CD4-positive, alpha-beta T cell (primary cell): ENCODE measurements around the gene COL1A1. TPM values are rescaled to one million over a fixed set of nuclear protein-coding genes. Genes with fewer than 3 reads are reported as not detected.

Experiments
- ATAC-seq: fragments of 200-7000 bp; cut with Tn5 transposase; one replicate; pipeline ENCODE4 v1.10.0; 2022; ENCODE audit warnings: mild to moderate bottlenecking; ENCODE audit not compliant: poor library complexity
- CTCF ChIA-PET: fragments of 350-600 bp; sonication (Branson Sonifier 250); formaldehyde crosslinking; loops from one replicate; lab custom pipeline; 2021; ENCODE audit warnings: antibody characterized with exemption, inconsistent platforms; lab: Charles Lee
- POLR2A ChIA-PET: fragments of 350-600 bp; sonication (Branson Sonifier 250); formaldehyde crosslinking; loops from one replicate; lab custom pipeline; 2021; ENCODE audit warnings: antibody characterized with exemption, inconsistent platforms; lab: Charles Lee
- DNase-seq, 14 experiments: peaks; one replicate each; pipeline ENCODE4 v3.0.0-alpha.2; 2013 to 2020; ENCODE audit warnings: mixed read lengths in 2 of 14
- H3K27ac ChIP-seq, 2 donors: one replicate each; pipeline versions ENCODE4 v1.5.1 to v1.7.0; 2013; ENCODE audit warnings: low read length in 2 of 2, low read depth in 1 of 2, mild to moderate bottlenecking in 1 of 2
- H3K27me3 ChIP-seq, 2 experiments: 1 replicate in 1 of 2; 2 replicates in 1 of 2; pipeline versions ENCODE4 v1.6.1 to v1.7.0; 2013; ENCODE audit warnings: low read length in 2 of 2, control low read depth in 1 of 2, mild to moderate bottlenecking in 1 of 2, moderate library complexity in 1 of 2; ENCODE audit not compliant: insufficient read depth in 2 of 2, control insufficient read depth in 1 of 2
- H3K36me3 ChIP-seq: one replicate; pipeline ENCODE4 v1.6.1; 2013; ENCODE audit warnings: low read length, control low read depth; ENCODE audit not compliant: insufficient read depth
- H3K4me1 ChIP-seq: one replicate; pipeline ENCODE4 v1.6.1; 2013; ENCODE audit warnings: low read length, control low read depth; ENCODE audit not compliant: insufficient read depth
- H3K4me3 ChIP-seq: one replicate; pipeline ENCODE4 v1.5.1; 2013; ENCODE audit warnings: mild to moderate bottlenecking, low read length, moderate library complexity
- H3K9me3 ChIP-seq, 2 experiments: 1 replicate in 1 of 2; 2 replicates in 1 of 2; pipeline versions ENCODE4 v1.6.1 to v1.7.0; 2013; ENCODE audit warnings: low read length in 2 of 2, mild to moderate bottlenecking in 2 of 2, control low read depth in 1 of 2, moderate library complexity in 1 of 2; ENCODE audit not compliant: control insufficient read depth in 1 of 2, insufficient read depth in 1 of 2
- H3K27ac Mint-ChIP-seq: one replicate; pipeline ENCODE4 v1.8.0; 2020; ENCODE audit warnings: mixed read lengths
- H3K27me3 Mint-ChIP-seq: one replicate; pipeline ENCODE4 v1.8.0; 2021; ENCODE audit warnings: mixed read lengths
- H3K36me3 Mint-ChIP-seq: one replicate; pipeline ENCODE4 v1.8.0; 2021; ENCODE audit warnings: low read depth, mixed read lengths
- H3K4me1 Mint-ChIP-seq: one replicate; pipeline ENCODE4 v1.8.0; 2021; ENCODE audit warnings: low read depth, mixed read lengths
- H3K4me3 Mint-ChIP-seq: one replicate; pipeline ENCODE4 v1.8.0; 2020; ENCODE audit warnings: mild to moderate bottlenecking, mixed read lengths
- H3K9me3 Mint-ChIP-seq: one replicate; pipeline ENCODE4 v1.8.0; 2020; ENCODE audit warnings: mixed read lengths
- CTCF ChIP-seq: fragments of 200-600 bp; IDR thresholded peaks from one replicate; pipeline ENCODE4 v1.8.0; 2022; ENCODE audit warnings: antibody characterized with exemption, mild to moderate bottlenecking
- intact Hi-C, 2 experiments: fragments of 100-400 bp; cut with DNase I in 1 of 2; cut with micrococcal nuclease in 1 of 2; formaldehyde crosslinking; loops; one replicate each; pipeline versions ENCODE4 v1.15.1 to v1.9.0; 2023 to 2025; cut with DNase I, micrococcal nuclease
- total RNA-seq, 174 experiments: library from RNA in 2 of 174; stranded (reverse) in 2 of 174; gene quantifications; one replicate each; pipeline ENCODE4 v1.2.3 and lab custom pipeline; 2021 to 2026

The COL1A1 gene
- total RNA-seq, 2 experiments from 2014 or later, result 10.0 to 11.4 TPM

- Histone ChIP-seq H3K27me3 (no peaks in the 10 kb centered on the region), H3K27ac (no peak within 1 kb of the TSS), H3K4me1 (peaks cover 33% of the 10 kb centered on the region), H3K36me3 (no peaks in the 10 kb centered on the region), H3K4me3 (no peak within 1 kb of the TSS), H3K9me3 (no peaks in the 10 kb centered on the region)
- no peak for ATAC-seq
- intact Hi-C loops, result loop anchor here in 1 of 2 experiments (5.0 kb wide), 1 partner anchor 34 kb away; the partner anchor contains the start of gene SAMD14
- CTCF ChIA-PET, result no interaction called here
- TF ChIP-seq CTCF, result no peak
- H3K9me3 Mint-ChIP-seq, result no peaks in the 10 kb centered on the region
- no peaks in the 10 kb centered on the region for H3K27me3 Mint-ChIP-seq
- H3K4me3 Mint-ChIP-seq, result no peak within 1 kb of the TSS
- DNase-seq, result no peak
- no peak within 1 kb of the TSS for H3K27ac Mint-ChIP-seq
- peaks cover 35% of the 10 kb centered on the region for H3K4me1 Mint-ChIP-seq
- POLR2A ChIA-PET, result interaction anchor here (0.6 kb wide), 1 partner anchor 34 kb away, joined by 3 read pairs; no protein-coding TSS in a partner anchor
- no peaks in the 10 kb centered on the region for H3K36me3 Mint-ChIP-seq
Observed at GRCh38 chr17:50165867-50166517, 35.4 kb downstream of the COL1A1 start, which contains the start of gene SGCA. TSS of gene SGCA (plus strand) at chr17:50166005. CDS start at chr17:50166041, 36 bp downstream.

GRCh38 chr17:50165466-50165865 is 36.0 kb downstream of the COL1A1 start:
- DNase-seq (no peak), ATAC-seq (no peak)
- Mint-ChIP-seq H3K36me3 (no peaks in the 10 kb centered on the region), H3K4me1 (peaks cover 38% of the 10 kb centered on the region), H3K4me3 (no peak overlapping the region), H3K27ac (no peak overlapping the region), H3K9me3 (no peaks in the 10 kb centered on the region), H3K27me3 (no peaks in the 10 kb centered on the region)
- CTCF ChIA-PET, result no interaction called here
- POLR2A ChIA-PET, result interaction anchor here (0.6 kb wide), 1 partner anchor 35 kb away, joined by 3 read pairs; no protein-coding TSS in a partner anchor
- H3K36me3 ChIP-seq, result no peaks in the 10 kb centered on the region
- H3K4me3 ChIP-seq, result no peak overlapping the region
- intact Hi-C loops, result loop anchor here in 1 of 2 experiments (5.0 kb wide), 1 partner anchor 33 kb away; the partner anchor contains the start of gene SAMD14
- H3K27me3 ChIP-seq, result no peaks in the 10 kb centered on the region
- peaks cover 38% of the 10 kb centered on the region for H3K4me1 ChIP-seq
- H3K27ac ChIP-seq, result no peak overlapping the region
- no peaks in the 10 kb centered on the region for H3K9me3 ChIP-seq
- no peak for TF ChIP-seq CTCF

- Mint-ChIP-seq H3K36me3 (no peaks in the 10 kb centered on the region), H3K27me3 (no peaks in the 10 kb centered on the region), H3K4me3 (no peak overlapping the region), H3K4me1 (peaks cover 40% of the 10 kb centered on the region), H3K27ac (no peak overlapping the region), H3K9me3 (no peaks in the 10 kb centered on the region)
- no peaks in the 10 kb centered on the region for H3K9me3 ChIP-seq
- no peak for TF ChIP-seq CTCF
- H3K27me3 ChIP-seq, result no peaks in the 10 kb centered on the region
- H3K4me1 ChIP-seq, result peaks cover 39% of the 10 kb centered on the region
- POLR2A ChIA-PET, result no interaction called here
- intact Hi-C loops, result loop anchor here in 1 of 2 experiments (5.0 kb wide), 1 partner anchor 33 kb away; the partner anchor contains the start of gene SAMD14
- H3K36me3 ChIP-seq, result no peaks in the 10 kb centered on the region
- no peak for ATAC-seq
- H3K4me3 ChIP-seq, result no peak overlapping the region
- no peak for DNase-seq
- H3K27ac ChIP-seq, result no peak overlapping the region
- CTCF ChIA-PET, result no interaction called here
Observed at GRCh38 chr17:50165066-50165465, 36.4 kb downstream of the COL1A1 start.
